ENCODE results near the gene XG. TPM values are rescaled to one million over a fixed set of nuclear protein-coding genes. Genes with fewer than 3 reads are reported as not detected.

Gene XG
- total and polyA plus RNA-seq, 2 of the 4 experiments (the other 2 are of a cell fraction), result under 0.01 TPM; not detected in 1

DNA sequence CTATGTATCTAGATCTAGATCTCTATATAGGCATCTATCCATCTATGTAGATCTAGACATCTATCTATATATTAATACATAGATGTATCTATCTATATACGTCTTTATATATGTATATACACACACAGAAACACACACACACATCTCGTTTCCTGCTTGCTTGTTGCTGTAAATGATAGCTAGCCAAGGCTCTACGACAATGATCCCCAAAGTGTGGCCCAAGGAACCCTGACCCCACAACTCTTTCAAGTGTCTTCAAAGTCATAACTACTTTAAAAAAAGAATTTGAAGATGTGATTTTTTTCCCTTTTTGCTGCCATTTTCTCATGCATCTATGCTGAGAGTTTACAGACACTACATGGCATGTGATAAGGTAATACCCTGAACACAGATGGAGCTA lies 105.7 kb downstream of the XG start:
- no TSS peak for BruUV-seq (replicated peaks)

More for the DNA sequence above, 105.7 kb downstream of the XG start:
- dilution Hi-C loops (cut with HindIII; ENCODE audit: low sequenced_read_pairs, unreplicated experiment) (no loop called here), in situ Hi-C loops (cut with MboI; ENCODE audit: low sequenced_read_pairs) (no loop called here), intact Hi-C loops (cut with micrococcal nuclease) (no loop called here)
- no peak overlapping the region for H2BK15ac ChIP-seq (ENCODE audit: low read depth, low read length)
- no CpG with 5 or more reads among the region's 3 CpGs for WGBS, 2 experiments (ENCODE audit: extremely low coverage in 2 of 2, insufficient read length in 1 of 2)
- no peak overlapping the region for H2BK20ac ChIP-seq (ENCODE audit: low read depth, low read length)
- DNase-seq, result no peak
- no peaks in the 10 kb centered on the region for H3K9me1 ChIP-seq (ENCODE audit: insufficient read depth, low read length)
- POLR2A ChIA-PET (ENCODE audit: unreplicated experiment), result no interaction called here
- no peak overlapping the region for H2AK5ac ChIP-seq (ENCODE audit: low read depth, low read length)
- H3K4me3 ChIP-seq (ENCODE audit: insufficient read depth, low read depth, low read length), result no peak overlapping the region
- H4K8ac ChIP-seq (ENCODE audit: low read depth in 2 of 2, low read length in 2 of 2), result no peak overlapping the region
- H3K4ac ChIP-seq (ENCODE audit: low read depth, low read length), result no peak overlapping the region
- no peak for ATAC-seq (ENCODE audit: low read depth)
- no peak overlapping the region for H3K23ac ChIP-seq (ENCODE audit: low read depth, low read length)
- H3K27ac ChIP-seq (ENCODE audit: insufficient read depth, low read length), result no peak overlapping the region
- no peak overlapping the region for H3K18ac ChIP-seq (ENCODE audit: low read depth, low read length)
- no peak overlapping the region for H2BK120ac ChIP-seq (ENCODE audit: low read depth, low read length)
- H3K27me3 ChIP-seq (ENCODE audit: control insufficient read depth, insufficient read depth, low read length), result no peaks in the 10 kb centered on the region
- CTCF ChIA-PET, result interaction anchor here (1.1 kb wide), 1 partner anchor 10 kb away, joined by 3 read pairs; no protein-coding TSS in a partner anchor
- H3K9me3 ChIP-seq (ENCODE audit: control insufficient read depth, insufficient read depth, low read length), result no peaks in the 10 kb centered on the region
- H3K56ac ChIP-seq (ENCODE audit: extremely low read depth, insufficient read depth, low read length), result no peak overlapping the region
- H2AK9ac ChIP-seq (replicated peaks; ENCODE audit: low read depth, low read length, poor library complexity), result no peak overlapping the region
- no peak overlapping the region for H2AFZ ChIP-seq (replicated peaks; ENCODE audit: low read length, poor library complexity)
- H3K79me1 ChIP-seq (ENCODE audit: low read depth in 1 of 2, low read length in 2 of 2), result no peaks in the 10 kb centered on the region
- no peak overlapping the region for H3K9ac ChIP-seq (ENCODE audit: low read depth, low read length)
- no peaks in the 10 kb centered on the region for H4K20me1 ChIP-seq (ENCODE audit: insufficient read depth, low read length)
- TF ChIP-seq MAZ (IDR thresholded peaks at IDR 0.05; ENCODE audit: borderline replicate concordance, low read depth, low read length), result no peak
- no peak for TF ChIP-seq RAD21 (IDR thresholded peaks at IDR 0.05; ENCODE audit: low read length)
- TF ChIP-seq RFX5 (IDR thresholded peaks at IDR 0.05; ENCODE audit: low read depth, low read length), result no peak
- H3K4me1 ChIP-seq (ENCODE audit: control insufficient read depth, insufficient read depth, low read length), result no peaks in the 10 kb centered on the region
- no peak overlapping the region for H4K91ac ChIP-seq (ENCODE audit: insufficient read depth, low read depth, low read length)
- no peak overlapping the region for H3K4me2 ChIP-seq (ENCODE audit: low read depth, low read length)
- H2BK5ac ChIP-seq (ENCODE audit: low read depth, low read length, poor library complexity, severe bottlenecking), result no peak overlapping the region
- no peak overlapping the region for H4K5ac ChIP-seq (ENCODE audit: low read depth, low read length)
- no peak overlapping the region for H3K14ac ChIP-seq (replicated peaks; ENCODE audit: low read depth, low read length)
- peaks cover 26% of the 10 kb centered on the region for H3K36me3 ChIP-seq (ENCODE audit: control insufficient read depth, insufficient read depth, low read length)

All from IMR-90 (cell line).